Testis (tissue), 3 donors: ENCODE measurements around the gene MEF2A. TPM values are rescaled to one million over a fixed set of nuclear protein-coding genes. Genes with fewer than 3 reads are reported as not detected.

Experiments used
- DNase-seq: peaks from one replicate; pipeline ENCODE4 v3.0.0-alpha.2; 2019
- H3K27ac ChIP-seq, 2 donors: fragments of 200-600 bp; sonication (generic); one replicate each; pipeline ENCODE4 v1.5.1; 2019
- H3K27me3 ChIP-seq: fragments of 200-600 bp; sonication (generic); one replicate; pipeline ENCODE4 v1.5.1; 2019
- H3K36me3 ChIP-seq: fragments of 200-600 bp; sonication (generic); one replicate; pipeline ENCODE4 v1.5.1; 2017; ENCODE audit warnings: low read depth; ENCODE audit errors: missing control alignments
- H3K4me1 ChIP-seq: fragments of 200-600 bp; sonication (generic); one replicate; pipeline ENCODE4 v1.5.1; 2019
- H3K4me3 ChIP-seq, 2 donors: fragments of 200-600 bp; sonication (generic); one replicate each; pipeline ENCODE4 v1.5.1; 2017 to 2019
- H3K9me3 ChIP-seq: fragments of 200-600 bp; sonication (generic); one replicate; pipeline ENCODE4 v1.5.1; 2017
- CTCF ChIP-seq, 3 experiments: fragments of 450-650 bp in 2 of 3; fragments of 200-600 bp in 1 of 3; sonication (generic) in 1 of 3; IDR thresholded peaks; one replicate each; pipeline ENCODE4 v1.5.1; 2016 to 2019; ENCODE audit warnings: antibody characterized with exemption in 3 of 3, mild to moderate bottlenecking in 2 of 3, moderate library complexity in 1 of 3
- POLR2A ChIP-seq: fragments of 450-650 bp; IDR thresholded peaks from one replicate; pipeline ENCODE4 v1.6.1; 2017; ENCODE audit warnings: antibody characterized with exemption, mild to moderate bottlenecking, moderate library complexity
- WGBS, 2 donors: methylation state at CpG; one replicate each; pipeline ENCODE4 v1.1.5; 2018; 5-methylcytosine and 5-hydroxymethylcytosine counted together
- intact Hi-C: fragments of 100-400 bp; cut with DNase I; formaldehyde crosslinking; loops from one replicate; pipeline ENCODE4 v1.15.1; 2023; ENCODE audit warnings: low total_unique reads
- polyA plus RNA-seq: library from polyadenylated mRNA; stranded (reverse); fragments of 350-450 nt; fragmentation: Illumina TruSeq; extraction: RNeasy Lipid Tissue Mini Kit (QIAGEN cat#74804); gene quantifications from one replicate; pipeline ENCODE4 v1.2.3, GENCODE V29; 2014; ENCODE audit warnings: low read depth, low replicate concordance; ENCODE audit not compliant: insufficient read depth
- total RNA-seq, 2 donors: library from RNA; depleted of rRNA; stranded (reverse); fragments of >200 nt; gene quantifications; one replicate each; pipeline ENCODE4 v1.2.3, GENCODE V29; 2016

Gene MEF2A
- total and polyA plus RNA-seq, 3 donors from 2014 or later, result 33.7 to 68.9 (median 67.9) TPM

GRCh38 chr15:99593070-99593469 lies 27.3 kb downstream of the MEF2A start:
- TF ChIP-seq POLR2A (no peak), CTCF (IDR thresholded peaks at IDR 0.05) (no peak)
- intact Hi-C loops, result no loop called here
- H3K4me3 ChIP-seq, result no peak overlapping the region
- WGBS, 2 donors, result 76 to 81% methylated on average over 6 of the region's 6 CpGs
- no peaks in the 10 kb centered on the region for H3K27me3 ChIP-seq
- H3K36me3 ChIP-seq, result no peaks in the 10 kb centered on the region
- no peak for DNase-seq
- H3K4me1 ChIP-seq, result no peaks in the 10 kb centered on the region
- no peaks in the 10 kb centered on the region for H3K9me3 ChIP-seq
- H3K27ac ChIP-seq, result no peak overlapping the region

- H3K4me3 ChIP-seq, result no peak overlapping the region
These were observed 29.1 kb downstream of the MEF2A start for GRCh38 chr15:99594916-99595315.

GRCh38 chr15:99598296-99598695 lies 32.5 kb downstream of the MEF2A start:
- TF ChIP-seq CTCF (IDR thresholded peaks at IDR 0.05), result no peak
- TF ChIP-seq POLR2A, result no peak
- no peaks in the 10 kb centered on the region for H3K36me3 ChIP-seq
- H3K4me1 ChIP-seq, result no peaks in the 10 kb centered on the region
- no peak overlapping the region for H3K27ac ChIP-seq
- no peaks in the 10 kb centered on the region for H3K27me3 ChIP-seq
- intact Hi-C loops, result no loop called here
- no peak overlapping the region for H3K4me3 ChIP-seq
- H3K9me3 ChIP-seq, result no peaks in the 10 kb centered on the region
- no peak for DNase-seq
- 94 to 98% methylated on average over 3 of the region's 3 CpGs for WGBS, 2 donors

More at GRCh38 chr15:99594916-99595315, 29.1 kb downstream of the MEF2A start:
- no peaks in the 10 kb centered on the region for H3K36me3 ChIP-seq
- intact Hi-C loops, result no loop called here
- H3K27ac ChIP-seq, result no peak overlapping the region
- H3K27me3 ChIP-seq, result no peaks in the 10 kb centered on the region
- H3K9me3 ChIP-seq, result no peaks in the 10 kb centered on the region
- 89 to 92% methylated on average over 2 of the region's 2 CpGs for WGBS, 2 donors
- no peaks in the 10 kb centered on the region for H3K4me1 ChIP-seq
- TF ChIP-seq POLR2A, result no peak
- no peak for TF ChIP-seq CTCF (IDR thresholded peaks at IDR 0.05)
- no peak for DNase-seq

GRCh38 chr15:99603828-99604227 lies 38.0 kb downstream of the MEF2A start:
- 71 to 77% methylated on average over 1 of the region's 1 CpG for WGBS, 2 donors
- H3K27ac ChIP-seq, result no peak overlapping the region
- H3K27me3 ChIP-seq, result no peaks in the 10 kb centered on the region
- H3K36me3 ChIP-seq, result no peaks in the 10 kb centered on the region
- H3K4me1 ChIP-seq, result no peaks in the 10 kb centered on the region
- intact Hi-C loops, result no loop called here
- H3K4me3 ChIP-seq, result no peak overlapping the region
- DNase-seq, result no peak
- no peaks in the 10 kb centered on the region for H3K9me3 ChIP-seq
- TF ChIP-seq CTCF (IDR thresholded peaks at IDR 0.05), result no peak
- TF ChIP-seq POLR2A, result no peak

GRCh38 chr15:99604865-99605264 lies 39.1 kb downstream of the MEF2A start:
- DNase-seq, result no peak
- no peak overlapping the region for H3K27ac ChIP-seq
- H3K4me3 ChIP-seq, result no peak overlapping the region
- intact Hi-C loops, result no loop called here
- H3K4me1 ChIP-seq, result no peaks in the 10 kb centered on the region
- H3K27me3 ChIP-seq, result no peaks in the 10 kb centered on the region
- TF ChIP-seq CTCF (IDR thresholded peaks at IDR 0.05), result no peak
- TF ChIP-seq POLR2A, result no peak
- 85% methylated on average over 6 of the region's 6 CpGs for WGBS, 2 donors
- H3K9me3 ChIP-seq, result no peaks in the 10 kb centered on the region
- no peaks in the 10 kb centered on the region for H3K36me3 ChIP-seq
